ENCODE data around the gene ATP8B1.
"Not testable (repeated sequence)": the region's sequence is repeated elsewhere in the genome, so short reads cannot be mapped to it uniquely, and the experiment has no call there.

ATP8B1 gene

GRCh38 chr18:57719211-57719935 lies 83.7 kb downstream of the ATP8B1 start:
- DNase-seq (ENCODE audit: low spot score), result not testable (repeated sequence)

GRCh38 chr18:57716549-57716948 lies 86.6 kb downstream of the ATP8B1 start:
- no peak for DNase-seq (ENCODE audit: low spot score)

- DNase-seq (ENCODE audit: low spot score), result no peak
Measured at GRCh38 chr18:57715671-57716070, 87.4 kb downstream of the ATP8B1 start.

- no peak for DNase-seq (ENCODE audit: low spot score)
Measured at GRCh38 chr18:57715073-57715472, 88.0 kb downstream of the ATP8B1 start.

GRCh38 chr18:57710226-57710625 lies 92.9 kb downstream of the ATP8B1 start:
- DNase-seq (ENCODE audit: low spot score), result no peak

GRCh38 chr18:57709335-57709734 lies 93.8 kb downstream of the ATP8B1 start:
- DNase-seq (ENCODE audit: low spot score), result no peak

- DNase-seq (ENCODE audit: low spot score), result no peak
Measured at GRCh38 chr18:57708288-57708687, 94.8 kb downstream of the ATP8B1 start.

GRCh38 chr18:57705832-57706595 lies 97.1 kb downstream of the ATP8B1 start:
- no peak for DNase-seq (ENCODE audit: low spot score)

GRCh38 chr18:57705011-57705410 lies 98.1 kb downstream of the ATP8B1 start:
- no peak for DNase-seq (ENCODE audit: low spot score)

GRCh38 chr18:57698571-57699276 lies 104.4 kb downstream of the ATP8B1 start:
- peak; percentile 40 for DNase-seq (ENCODE audit: low spot score)

GRCh38 chr18:57697426-57697825 lies 105.7 kb downstream of the ATP8B1 start:
- DNase-seq (ENCODE audit: low spot score), result no peak

GRCh38 chr18:57696271-57696670 lies 106.8 kb downstream of the ATP8B1 start:
- DNase-seq (ENCODE audit: low spot score), result no peak

GRCh38 chr18:57691363-57691762 lies 111.8 kb downstream of the ATP8B1 start:
- DNase-seq (ENCODE audit: low spot score), result no peak

- no peak for DNase-seq (ENCODE audit: low spot score)
Measured at GRCh38 chr18:57687970-57688369, 115.1 kb downstream of the ATP8B1 start.

- no peak for DNase-seq (ENCODE audit: low spot score)
Measured at GRCh38 chr18:57683470-57683869, 119.6 kb downstream of the ATP8B1 start.

GRCh38 chr18:57677262-57678211 lies 125.6 kb downstream of the ATP8B1 start:
- DNase-seq (ENCODE audit: low spot score), result no peak

GRCh38 chr18:57674891-57675290 lies 128.2 kb downstream of the ATP8B1 start:
- DNase-seq (ENCODE audit: low spot score), result no peak

GRCh38 chr18:57670046-57670445 lies 133.1 kb downstream of the ATP8B1 start:
- no peak for DNase-seq (ENCODE audit: low spot score)

GRCh38 chr18:57668021-57668420 lies 135.1 kb downstream of the ATP8B1 start:
- no peak for DNase-seq (ENCODE audit: low spot score)

- peak; percentile 46 for DNase-seq (ENCODE audit: low spot score)
Measured at GRCh38 chr18:57666818-57667497, 136.2 kb downstream of the ATP8B1 start.

GRCh38 chr18:57664568-57665165 lies 138.4 kb downstream of the ATP8B1 start:
- no peak for DNase-seq (ENCODE audit: low spot score)
